Measurements from ENCODE around the gene SFMBT1. TPM values are rescaled to one million over a fixed set of nuclear protein-coding genes. Genes with fewer than 3 reads are reported as not detected.

The SFMBT1 gene
- total and polyA plus RNA-seq, 2 of the 8 experiments (the other 6 are each of a cell fraction or from before 2014, with no cell fraction given) = 8.1 to 16.8 TPM

- no peak for TF ChIP-seq GTF2F1 (IDR thresholded peaks at IDR 0.05; ENCODE audit: borderline replicate concordance, low read depth, low read length)
- no peak for TF ChIP-seq CTBP2 (IDR thresholded peaks at IDR 0.05; ENCODE audit: borderline replicate concordance, insufficient read depth, insufficient read length, low read length)
- TF ChIP-seq TEAD4 (IDR thresholded peaks at IDR 0.05; ENCODE audit: low read depth, low read length) = no peak
- no peak for TF ChIP-seq CBX8 (IDR thresholded peaks at IDR 0.05; ENCODE audit: borderline replicate concordance, low read depth, low read length)
- no peak for TF ChIP-seq ASH2L (IDR thresholded peaks at IDR 0.05; ENCODE audit: low read length)
- TF ChIP-seq MAFK (IDR thresholded peaks at IDR 0.05; ENCODE audit: low read depth, low read length) = no peak
- TF ChIP-seq BCL11A (IDR thresholded peaks at IDR 0.05; ENCODE audit: low read depth in 2 of 2, low read length in 2 of 2) = no peak
- TF ChIP-seq ZNF274 (IDR thresholded peaks at IDR 0.05; ENCODE audit: borderline replicate concordance, extremely low read depth, low read length) = no peak
- 0 out of 2 replicates have a peak, but pooled peaks have one; percentile 16 for TF ChIP-seq MAX (IDR thresholded peaks at IDR 0.05)
- peak; percentile 51 for TF ChIP-seq PHF8 (conservative IDR thresholded peaks at IDR 0.05; ENCODE audit: low read depth, low read length)
Measured at GRCh38 chr3:52897130-52898122, 148.4 kb downstream of the SFMBT1 start, which contains the start of gene STIMATE (continued).
